IgD-negative memory B cell (primary cell): Measurements from ENCODE around the gene ZACN. TPM values are rescaled to one million over a fixed set of nuclear protein-coding genes. Genes with fewer than 3 reads are reported as not detected.
"Not testable (repeated sequence)": the region's sequence is repeated elsewhere in the genome, so short reads cannot be mapped to it uniquely, and the experiment has no call there.

ENCODE experiments used
- H3K27ac Mint-ChIP-seq, 3 donors: one replicate each; pipeline ENCODE4 v1.8.0; 2020 to 2022; ENCODE audit warnings: mild to moderate bottlenecking in 3 of 3, mixed read lengths in 3 of 3, moderate library complexity in 1 of 3
- H3K27me3 Mint-ChIP-seq: one replicate; pipeline ENCODE4 v1.8.0; 2021; ENCODE audit warnings: mixed read lengths
- H3K36me3 Mint-ChIP-seq: one replicate; pipeline ENCODE4 v1.8.0; 2020; ENCODE audit warnings: mild to moderate bottlenecking, mixed read lengths
- H3K4me1 Mint-ChIP-seq, 3 donors: one replicate each; pipeline ENCODE4 v1.8.0; 2020 to 2022; ENCODE audit warnings: mixed read lengths in 3 of 3, mild to moderate bottlenecking in 1 of 3
- H3K4me3 Mint-ChIP-seq, 4 donors: one replicate each; pipeline ENCODE4 v1.8.0; 2020 to 2022; ENCODE audit warnings: mild to moderate bottlenecking in 4 of 4, mixed read lengths in 4 of 4, moderate library complexity in 3 of 4
- H3K9me3 Mint-ChIP-seq, 3 donors: one replicate each; pipeline ENCODE4 v1.8.0; 2020 to 2021; ENCODE audit warnings: mixed read lengths in 3 of 3, mild to moderate bottlenecking in 1 of 3
- polyA plus RNA-seq: library from polyadenylated mRNA; unstranded; fragments of 300-500 nt; fragmentation: Illumina TruSeq; gene quantifications from one replicate; pipeline ENCODE4 v1.2.3, GENCODE V29; 2021

ZACN gene
- 1.6 TPM for polyA plus RNA-seq

GRCh38 chr17:76078860-76079534 lies at the start of gene ZACN:
Gene ZACN, plus strand, starts transcription at chr17:76079182. Its CDS starts 83 bp downstream, at chr17:76079265.
- Mint-ChIP-seq H3K4me3 (peak within 1 kb of the TSS in 1 of 4 donors; percentile 55), H3K4me1 (peaks cover 16 to 22% (median 18%) of the 10 kb centered on the region in 3 donors), H3K36me3 (peaks cover 2% of the 10 kb centered on the region), H3K27ac (peak within 1 kb of the TSS in 2 of 3 donors; percentile 33 to 95), H3K9me3 (peaks cover 0 to 2% (median 0%) of the 10 kb centered on the region in 3 donors), H3K27me3 (peaks cover 35% of the 10 kb centered on the region)

GRCh38 chr17:76032073-76032779 lies 46.8 kb upstream of the ZACN start:
- no peak overlapping the region for H3K27ac Mint-ChIP-seq
- H3K4me3 Mint-ChIP-seq, result no peak overlapping the region

GRCh38 chr17:76032780-76033108 lies 46.2 kb upstream of the ZACN start:
- Mint-ChIP-seq H3K36me3 (no peaks in the 10 kb centered on the region), H3K27me3 (no peaks in the 10 kb centered on the region), H3K4me1 (peaks cover 0 to 7% (median 4%) of the 10 kb centered on the region in 3 donors), H3K4me3 (no peak overlapping the region), H3K9me3 (no peaks in the 10 kb centered on the region), H3K27ac (no peak overlapping the region)

More at GRCh38 chr17:76032073-76032779, 46.8 kb upstream of the ZACN start:
- Mint-ChIP-seq H3K36me3 (no peaks in the 10 kb centered on the region), H3K27me3 (no peaks in the 10 kb centered on the region), H3K9me3 (no peaks in the 10 kb centered on the region), H3K4me1 (peaks cover 0 to 7% (median 4%) of the 10 kb centered on the region in 3 donors)

GRCh38 chr17:76033139-76033538 lies 45.8 kb upstream of the ZACN start:
- Mint-ChIP-seq H3K9me3 (no peaks in the 10 kb centered on the region), H3K27ac (no peak overlapping the region), H3K4me1 (peaks cover 0 to 7% (median 4%) of the 10 kb centered on the region in 3 donors), H3K4me3 (no peak overlapping the region), H3K27me3 (no peaks in the 10 kb centered on the region), H3K36me3 (no peaks in the 10 kb centered on the region)

- H3K27me3 Mint-ChIP-seq, result no peaks in the 10 kb centered on the region
- H3K9me3 Mint-ChIP-seq, result no peaks in the 10 kb centered on the region
- no peak overlapping the region for H3K4me3 Mint-ChIP-seq
- peaks cover 0 to 3% (median 2%) of the 10 kb centered on the region in 3 donors for H3K4me1 Mint-ChIP-seq
- no peak overlapping the region for H3K27ac Mint-ChIP-seq
- peaks cover 2% of the 10 kb centered on the region for H3K36me3 Mint-ChIP-seq
Measured at GRCh38 chr17:76034428-76035350, 44.3 kb upstream of the ZACN start.

GRCh38 chr17:76036497-76037261 lies 42.3 kb upstream of the ZACN start:
- Mint-ChIP-seq H3K4me1 (no peaks in the 10 kb centered on the region), H3K4me3 (no peak overlapping the region), H3K9me3 (no peaks in the 10 kb centered on the region), H3K27me3 (no peaks in the 10 kb centered on the region), H3K27ac (no peak overlapping the region), H3K36me3 (peaks cover 2% of the 10 kb centered on the region)

- Mint-ChIP-seq H3K27ac (peak overlapping the region in 1 of 3 donors; percentile 88), H3K27me3 (no peaks in the 10 kb centered on the region), H3K9me3 (no peaks in the 10 kb centered on the region), H3K36me3 (peaks cover 2% of the 10 kb centered on the region), H3K4me3 (no peak overlapping the region), H3K4me1 (no peaks in the 10 kb centered on the region)
Measured at GRCh38 chr17:76038050-76038449, 40.9 kb upstream of the ZACN start.

GRCh38 chr17:76039121-76039520 lies 39.9 kb upstream of the ZACN start:
- Mint-ChIP-seq H3K27ac (no peak overlapping the region), H3K36me3 (peaks cover 2% of the 10 kb centered on the region), H3K4me1 (no peaks in the 10 kb centered on the region), H3K4me3 (no peak overlapping the region), H3K27me3 (no peaks in the 10 kb centered on the region), H3K9me3 (no peaks in the 10 kb centered on the region)

- Mint-ChIP-seq H3K36me3 (peaks cover 2% of the 10 kb centered on the region), H3K27me3 (no peaks in the 10 kb centered on the region), H3K4me3 (no peak overlapping the region), H3K4me1 (no peaks in the 10 kb centered on the region), H3K9me3 (no peaks in the 10 kb centered on the region), H3K27ac (peak overlapping the region in 1 of 3 donors; percentile 47)
Measured at GRCh38 chr17:76040376-76040775, 38.6 kb upstream of the ZACN start.

- H3K4me3 Mint-ChIP-seq, H3K9me3 Mint-ChIP-seq, H3K4me1 Mint-ChIP-seq, H3K36me3 Mint-ChIP-seq, H3K27me3 Mint-ChIP-seq, H3K27ac Mint-ChIP-seq: not testable (repeated sequence)
Measured at GRCh38 chr17:76042868-76043267, 36.1 kb upstream of the ZACN start.

- H3K36me3 Mint-ChIP-seq, H3K27me3 Mint-ChIP-seq, H3K27ac Mint-ChIP-seq, H3K4me3 Mint-ChIP-seq, H3K4me1 Mint-ChIP-seq, H3K9me3 Mint-ChIP-seq: not testable (repeated sequence)
Measured at GRCh38 chr17:76044475-76045007, 34.4 kb upstream of the ZACN start.

- Mint-ChIP-seq H3K27ac (no peak overlapping the region), H3K9me3 (no peaks in the 10 kb centered on the region), H3K27me3 (no peaks in the 10 kb centered on the region), H3K36me3 (no peaks in the 10 kb centered on the region), H3K4me1 (peaks cover 5 to 6% (median 6%) of the 10 kb centered on the region in 3 donors), H3K4me3 (no peak overlapping the region)
Measured at GRCh38 chr17:76046064-76046463, 32.9 kb upstream of the ZACN start.

- Mint-ChIP-seq H3K36me3 (no peaks in the 10 kb centered on the region), H3K9me3 (no peaks in the 10 kb centered on the region), H3K4me3 (no peak overlapping the region), H3K4me1 (peaks cover 6 to 7% (median 6%) of the 10 kb centered on the region in 3 donors), H3K27me3 (no peaks in the 10 kb centered on the region), H3K27ac (peak overlapping the region in 1 of 3 donors; percentile 7)
Measured at GRCh38 chr17:76048025-76048605, 30.9 kb upstream of the ZACN start.

- Mint-ChIP-seq H3K9me3 (no peaks in the 10 kb centered on the region), H3K36me3 (no peaks in the 10 kb centered on the region), H3K27ac (no peak overlapping the region)
Measured at GRCh38 chr17:76048711-76049110, 30.3 kb upstream of the ZACN start.

More at GRCh38 chr17:76048711-76049110, 30.3 kb upstream of the ZACN start:
- H3K4me3 Mint-ChIP-seq, result no peak overlapping the region
- peaks cover 6 to 7% (median 6%) of the 10 kb centered on the region in 3 donors for H3K4me1 Mint-ChIP-seq
- no peaks in the 10 kb centered on the region for H3K27me3 Mint-ChIP-seq
